ENCODE data around the gene BMPR1A.

DNA sequence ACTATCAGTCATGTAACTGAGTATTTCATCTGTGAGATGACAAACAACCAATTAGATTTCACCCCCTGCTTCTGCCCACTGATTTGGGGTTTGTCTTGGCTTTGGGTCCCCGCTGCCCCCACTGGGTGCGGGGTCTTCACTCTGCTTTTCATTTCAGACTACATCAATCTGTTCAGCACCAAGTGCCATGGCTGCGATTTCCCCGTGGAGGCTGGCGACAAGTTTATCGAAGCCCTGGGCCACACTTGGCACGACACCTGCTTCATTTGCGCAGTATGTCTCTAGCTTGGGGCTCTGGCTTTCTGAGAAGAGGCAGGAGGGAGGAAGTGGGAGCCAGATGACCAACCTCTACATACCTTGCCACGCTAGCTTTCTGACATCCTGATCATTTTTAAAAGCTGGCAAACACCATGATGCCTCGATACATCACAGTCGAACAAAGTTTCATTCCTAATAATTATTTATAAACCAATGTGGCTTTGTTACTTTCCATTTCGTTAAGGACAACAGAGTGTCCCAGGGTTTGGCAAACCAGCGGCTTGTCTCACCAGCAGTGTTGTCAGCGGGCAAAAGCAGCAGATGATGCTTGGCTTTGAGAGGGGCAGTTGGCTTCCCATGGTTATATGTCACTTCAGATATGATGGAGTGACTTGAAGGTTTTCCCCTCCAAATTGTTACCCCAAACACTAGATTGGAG, 30.3 kb upstream of the BMPR1A start:
- TF ChIP-seq, protein P1, sequence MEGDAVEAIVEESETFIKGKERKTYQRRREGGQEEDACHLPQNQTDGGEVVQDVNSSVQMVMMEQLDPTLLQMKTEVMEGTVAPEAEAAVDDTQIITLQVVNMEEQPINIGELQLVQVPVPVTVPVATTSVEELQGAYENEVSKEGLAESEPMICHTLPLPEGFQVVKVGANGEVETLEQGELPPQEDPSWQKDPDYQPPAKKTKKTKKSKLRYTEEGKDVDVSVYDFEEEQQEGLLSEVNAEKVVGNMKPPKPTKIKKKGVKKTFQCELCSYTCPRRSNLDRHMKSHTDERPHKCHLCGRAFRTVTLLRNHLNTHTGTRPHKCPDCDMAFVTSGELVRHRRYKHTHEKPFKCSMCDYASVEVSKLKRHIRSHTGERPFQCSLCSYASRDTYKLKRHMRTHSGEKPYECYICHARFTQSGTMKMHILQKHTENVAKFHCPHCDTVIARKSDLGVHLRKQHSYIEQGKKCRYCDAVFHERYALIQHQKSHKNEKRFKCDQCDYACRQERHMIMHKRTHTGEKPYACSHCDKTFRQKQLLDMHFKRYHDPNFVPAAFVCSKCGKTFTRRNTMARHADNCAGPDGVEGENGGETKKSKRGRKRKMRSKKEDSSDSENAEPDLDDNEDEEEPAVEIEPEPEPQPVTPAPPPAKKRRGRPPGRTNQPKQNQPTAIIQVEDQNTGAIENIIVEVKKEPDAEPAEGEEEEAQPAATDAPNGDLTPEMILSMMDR (IDR thresholded peaks at IDR 0.05): no peak
- TF ChIP-seq POLR2A (IDR thresholded peaks at IDR 0.05): no peak

All from right lobe of liver (tissue), 4 donors.